GM18511 (cell line): ENCODE results near the gene FUT4.

Experiments
- ATAC-seq: cut with Tn5 transposase; IDR thresholded peaks from one replicate; pipeline ENCODE4 v1.9.1; 2021; ENCODE audit warnings: mild to moderate bottlenecking, moderate library complexity; ENCODE audit not compliant: unreplicated experiment

Gene FUT4

DNA sequence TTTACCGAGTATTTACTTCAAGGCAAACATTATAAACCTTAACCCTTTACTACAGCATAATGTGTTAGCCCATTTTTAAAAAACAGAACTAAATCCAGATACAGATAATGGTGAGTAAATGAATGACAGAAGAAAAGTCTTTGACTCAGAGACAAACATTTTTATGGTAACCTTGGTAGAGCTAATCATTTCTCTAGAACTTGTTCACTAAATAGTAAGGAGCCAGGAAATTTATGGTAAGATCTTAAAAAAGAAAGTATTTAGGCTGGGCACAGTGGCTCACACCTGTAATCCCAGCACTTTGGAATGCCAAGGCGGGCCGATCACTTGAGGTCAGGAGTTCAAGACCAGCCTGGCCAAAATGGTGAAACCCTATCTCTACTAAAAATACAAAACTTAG lies 11.5 kb upstream of the FUT4 start:
- no peak for ATAC-seq

DNA sequence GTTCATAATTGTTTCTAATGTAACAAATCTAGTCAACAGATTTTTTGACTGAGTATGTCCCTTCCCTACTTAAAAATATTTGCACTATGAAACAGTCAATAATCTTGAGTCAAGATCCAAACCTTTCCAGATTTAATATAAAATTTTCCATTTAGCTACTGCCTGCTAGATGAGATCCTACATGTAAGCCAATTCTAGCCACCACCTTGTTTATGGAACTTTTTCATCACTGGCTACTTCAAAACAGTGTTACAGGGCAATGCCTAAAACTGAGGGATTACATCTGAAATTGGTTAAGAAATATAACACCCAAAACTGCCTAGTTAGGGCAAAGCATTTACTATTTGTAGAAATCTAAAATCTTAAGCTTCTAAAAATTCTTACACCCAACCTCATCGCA lies 10.5 kb upstream of the FUT4 start:
- ATAC-seq = no peak

DNA sequence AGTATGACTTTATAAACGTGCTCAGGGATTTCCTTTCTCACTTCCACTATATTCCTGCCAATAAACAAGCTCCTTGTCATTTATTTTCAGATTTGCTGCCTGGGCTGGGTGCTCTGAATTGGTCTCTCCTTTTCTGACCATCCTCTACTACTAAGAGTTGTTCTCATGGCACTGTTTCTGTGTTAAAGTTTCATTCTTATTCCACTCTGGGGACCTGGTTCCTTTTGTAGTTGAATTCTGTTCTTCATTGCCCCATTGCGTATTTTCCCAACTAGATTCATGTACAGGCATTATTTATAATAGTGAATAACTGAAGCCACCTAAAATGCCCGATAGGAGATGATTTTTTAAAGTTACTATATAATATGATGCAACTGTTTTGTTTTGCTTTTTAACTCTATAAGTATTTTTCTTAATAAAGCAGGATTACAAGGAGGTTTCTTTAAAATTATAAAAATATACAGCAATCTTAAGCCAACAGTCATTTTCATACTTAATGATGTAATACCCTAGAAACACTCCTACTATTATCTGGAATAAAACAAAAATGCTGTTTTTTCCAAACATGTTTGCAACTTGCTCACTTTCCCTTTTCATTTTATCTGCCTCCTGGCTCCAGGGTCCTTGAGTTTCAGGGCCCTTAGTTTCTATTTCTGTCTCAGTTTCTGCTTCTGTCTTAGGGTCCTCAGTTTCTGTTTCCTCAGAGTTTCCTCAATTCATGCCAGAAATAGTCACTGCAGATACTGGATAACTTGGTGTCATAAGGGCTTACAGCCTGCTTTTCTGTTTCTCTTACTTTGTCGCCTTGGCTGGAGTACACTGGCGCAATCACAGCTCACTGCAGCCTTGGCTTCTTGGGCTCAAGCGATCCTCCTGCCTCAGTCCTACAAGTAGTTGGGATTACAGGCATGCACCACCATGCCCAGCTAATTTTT lies 9.8 kb upstream of the FUT4 start:
- no peak for ATAC-seq

DNA sequence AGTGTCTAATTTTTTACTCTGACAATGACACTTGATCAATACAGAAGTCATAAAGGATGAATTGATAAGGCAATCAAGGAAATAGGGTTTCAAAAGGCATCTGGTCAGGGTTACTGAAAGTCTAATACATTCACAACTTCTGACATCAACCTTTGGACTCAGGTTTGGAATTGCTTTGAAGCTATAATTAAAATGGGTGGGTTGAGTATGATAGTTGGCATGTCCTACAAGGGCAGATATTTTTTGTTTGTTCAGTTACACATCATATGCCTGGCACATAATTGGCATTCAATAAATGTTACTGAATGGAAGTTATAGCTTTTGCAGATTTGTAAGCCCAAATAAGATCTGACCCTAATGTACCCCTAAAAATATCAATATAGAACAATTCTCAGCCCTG lies 7.3 kb upstream of the FUT4 start:
- no peak for ATAC-seq

DNA sequence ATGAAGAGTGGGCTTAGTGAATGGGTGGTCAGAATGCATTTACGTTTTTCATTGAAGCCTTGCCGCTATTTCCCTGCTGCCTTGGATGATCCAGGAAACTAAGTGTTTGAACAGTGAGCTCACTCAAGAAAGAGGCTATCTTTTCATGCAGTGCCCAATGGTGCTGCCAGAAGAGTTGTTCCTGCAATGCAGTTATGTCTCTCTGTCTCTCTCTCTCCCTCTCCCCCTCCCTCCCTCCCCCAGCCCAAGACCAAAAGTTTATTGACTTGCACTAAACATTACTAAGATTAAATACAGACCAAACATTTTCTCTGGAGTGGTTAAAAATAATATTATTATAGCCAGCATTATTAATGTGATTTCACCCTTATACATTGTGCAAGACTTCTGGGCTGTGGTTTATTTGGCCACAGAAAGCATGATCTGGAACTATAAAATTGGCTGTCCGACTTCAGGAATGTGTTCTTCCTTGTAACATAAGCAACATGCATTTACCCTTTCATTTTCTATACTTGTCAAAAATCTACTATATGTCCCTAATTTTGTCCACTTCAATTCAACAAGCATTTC lies 6.6 kb upstream of the FUT4 start:
- no peak for ATAC-seq

DNA sequence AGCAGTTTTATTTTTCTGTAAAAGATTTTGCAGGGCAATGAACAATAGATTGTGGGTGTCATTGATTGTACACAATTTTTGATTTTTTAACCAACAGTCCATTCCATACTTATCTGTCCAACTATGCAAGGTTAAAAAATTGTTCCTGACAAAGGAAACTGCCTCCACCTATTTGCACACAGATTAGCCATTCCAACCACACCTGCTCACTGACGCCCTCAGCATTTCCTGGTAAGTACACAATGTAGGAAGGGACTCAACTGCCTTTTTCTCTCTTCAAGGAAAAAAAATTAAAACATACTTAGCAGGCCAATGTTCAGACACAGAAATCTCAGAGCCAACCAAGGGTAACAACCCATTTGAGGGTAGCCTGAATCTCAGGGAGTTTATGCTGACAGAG lies 4.3 kb upstream of the FUT4 start:
- no peak for ATAC-seq

DNA sequence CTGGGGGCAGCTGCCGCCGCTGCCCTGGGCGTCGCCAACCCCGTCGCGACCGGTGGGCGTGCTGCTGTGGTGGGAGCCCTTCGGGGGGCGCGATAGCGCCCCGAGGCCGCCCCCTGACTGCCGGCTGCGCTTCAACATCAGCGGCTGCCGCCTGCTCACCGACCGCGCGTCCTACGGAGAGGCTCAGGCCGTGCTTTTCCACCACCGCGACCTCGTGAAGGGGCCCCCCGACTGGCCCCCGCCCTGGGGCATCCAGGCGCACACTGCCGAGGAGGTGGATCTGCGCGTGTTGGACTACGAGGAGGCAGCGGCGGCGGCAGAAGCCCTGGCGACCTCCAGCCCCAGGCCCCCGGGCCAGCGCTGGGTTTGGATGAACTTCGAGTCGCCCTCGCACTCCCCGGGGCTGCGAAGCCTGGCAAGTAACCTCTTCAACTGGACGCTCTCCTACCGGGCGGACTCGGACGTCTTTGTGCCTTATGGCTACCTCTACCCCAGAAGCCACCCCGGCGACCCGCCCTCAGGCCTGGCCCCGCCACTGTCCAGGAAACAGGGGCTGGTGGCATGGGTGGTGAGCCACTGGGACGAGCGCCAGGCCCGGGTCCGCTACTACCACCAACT lies 1.0 kb downstream of the FUT4 start:
- ATAC-seq = no peak

DNA sequence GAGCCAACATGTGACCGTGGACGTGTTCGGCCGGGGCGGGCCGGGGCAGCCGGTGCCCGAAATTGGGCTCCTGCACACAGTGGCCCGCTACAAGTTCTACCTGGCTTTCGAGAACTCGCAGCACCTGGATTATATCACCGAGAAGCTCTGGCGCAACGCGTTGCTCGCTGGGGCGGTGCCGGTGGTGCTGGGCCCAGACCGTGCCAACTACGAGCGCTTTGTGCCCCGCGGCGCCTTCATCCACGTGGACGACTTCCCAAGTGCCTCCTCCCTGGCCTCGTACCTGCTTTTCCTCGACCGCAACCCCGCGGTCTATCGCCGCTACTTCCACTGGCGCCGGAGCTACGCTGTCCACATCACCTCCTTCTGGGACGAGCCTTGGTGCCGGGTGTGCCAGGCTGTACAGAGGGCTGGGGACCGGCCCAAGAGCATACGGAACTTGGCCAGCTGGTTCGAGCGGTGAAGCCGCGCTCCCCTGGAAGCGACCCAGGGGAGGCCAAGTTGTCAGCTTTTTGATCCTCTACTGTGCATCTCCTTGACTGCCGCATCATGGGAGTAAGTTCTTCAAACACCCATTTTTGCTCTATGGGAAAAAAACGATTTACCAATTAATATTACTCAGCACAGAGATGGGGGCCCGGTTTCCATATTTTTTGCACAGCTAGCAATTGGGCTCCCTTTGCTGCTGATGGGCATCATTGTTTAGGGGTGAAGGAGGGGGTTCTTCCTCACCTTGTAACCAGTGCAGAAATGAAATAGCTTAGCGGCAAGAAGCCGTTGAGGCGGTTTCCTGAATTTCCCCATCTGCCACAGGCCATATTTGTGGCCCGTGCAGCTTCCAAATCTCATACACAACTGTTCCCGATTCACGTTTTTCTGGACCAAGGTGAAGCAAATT lies 1.8 kb downstream of the FUT4 start:
- ATAC-seq = no peak

DNA sequence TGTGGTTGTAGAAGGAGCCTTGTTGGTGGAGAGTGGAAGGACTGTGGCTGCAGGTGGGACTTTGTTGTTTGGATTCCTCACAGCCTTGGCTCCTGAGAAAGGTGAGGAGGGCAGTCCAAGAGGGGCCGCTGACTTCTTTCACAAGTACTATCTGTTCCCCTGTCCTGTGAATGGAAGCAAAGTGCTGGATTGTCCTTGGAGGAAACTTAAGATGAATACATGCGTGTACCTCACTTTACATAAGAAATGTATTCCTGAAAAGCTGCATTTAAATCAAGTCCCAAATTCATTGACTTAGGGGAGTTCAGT lies 2.4 kb downstream of the FUT4 start:
- no peak for ATAC-seq

DNA sequence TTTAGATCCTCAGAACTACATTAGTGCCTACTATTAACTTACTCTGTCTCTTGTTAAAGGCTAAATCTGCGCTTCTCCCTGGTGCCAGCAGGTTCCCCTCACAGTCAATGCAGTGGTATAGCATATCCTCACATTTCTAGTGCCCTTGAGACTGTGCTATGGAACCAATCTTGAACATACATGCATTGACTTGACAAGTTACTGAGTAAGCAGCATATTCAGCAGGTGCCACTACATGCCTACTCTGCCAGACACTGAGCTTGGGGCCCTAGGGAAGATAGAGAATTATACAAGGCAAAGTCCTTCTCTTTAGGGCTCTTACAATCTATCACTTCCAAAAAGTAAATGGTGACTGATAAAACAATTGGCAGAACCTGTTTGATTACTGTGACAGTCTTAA lies 3.2 kb downstream of the FUT4 start:
- ATAC-seq = no peak

DNA sequence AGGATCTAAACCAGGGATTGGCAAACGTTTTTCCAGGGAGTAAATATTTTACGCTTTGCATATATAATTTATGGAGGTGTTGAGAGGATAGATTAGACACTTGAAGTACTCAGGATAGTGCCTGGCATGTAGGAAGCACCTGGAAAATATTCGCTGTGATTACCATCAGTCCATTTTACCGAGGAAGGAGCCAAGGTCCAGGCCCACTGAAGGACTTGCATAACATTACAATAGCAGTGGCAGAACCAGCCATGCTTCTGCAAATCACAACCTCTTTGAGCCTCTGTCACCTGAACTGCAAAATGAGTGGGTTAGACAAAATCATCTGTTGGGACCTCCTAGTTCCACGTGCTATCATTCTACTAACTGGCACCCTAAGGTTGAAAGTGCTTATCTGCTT lies 5.4 kb downstream of the FUT4 start:
- no peak for ATAC-seq

DNA sequence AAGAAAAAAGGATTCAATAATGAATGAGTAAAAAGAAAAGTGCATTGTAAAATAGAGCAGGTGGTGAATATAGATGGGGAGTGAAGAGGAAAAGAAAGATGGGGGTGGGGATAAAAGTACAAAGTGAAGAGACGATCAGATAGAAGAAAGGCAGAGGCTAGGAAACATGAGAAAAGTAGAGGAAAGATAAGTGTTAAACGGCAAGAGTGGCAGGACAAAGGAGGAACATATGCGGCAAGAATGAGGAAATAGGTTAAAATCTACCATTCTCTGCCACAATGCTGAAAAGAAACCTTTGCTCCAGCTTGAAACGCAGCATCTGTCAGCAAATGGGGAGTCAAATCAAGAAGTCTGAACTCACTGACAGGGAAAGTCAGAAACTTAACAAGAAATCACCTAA lies 6.8 kb downstream of the FUT4 start:
- ATAC-seq = no peak

DNA sequence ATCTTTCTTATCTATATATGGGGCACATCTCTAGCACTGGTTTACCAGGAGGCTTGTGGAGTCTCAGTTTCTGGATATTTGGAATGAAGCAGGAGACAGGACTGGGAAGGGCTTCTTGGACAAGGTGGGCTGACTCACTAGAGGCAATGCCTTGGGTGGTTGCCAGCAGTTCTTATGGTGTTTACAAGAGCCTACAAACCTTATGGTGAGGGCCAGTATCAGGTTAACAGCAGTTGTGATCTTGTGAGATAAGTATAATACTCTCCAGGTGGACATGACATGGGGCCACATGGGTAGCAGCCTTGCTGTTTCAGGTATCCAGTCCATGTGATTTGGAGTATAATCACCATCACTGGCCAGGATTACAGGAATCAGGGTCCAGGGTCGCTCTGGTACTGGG lies 10.2 kb downstream of the FUT4 start:
- no peak for ATAC-seq

DNA sequence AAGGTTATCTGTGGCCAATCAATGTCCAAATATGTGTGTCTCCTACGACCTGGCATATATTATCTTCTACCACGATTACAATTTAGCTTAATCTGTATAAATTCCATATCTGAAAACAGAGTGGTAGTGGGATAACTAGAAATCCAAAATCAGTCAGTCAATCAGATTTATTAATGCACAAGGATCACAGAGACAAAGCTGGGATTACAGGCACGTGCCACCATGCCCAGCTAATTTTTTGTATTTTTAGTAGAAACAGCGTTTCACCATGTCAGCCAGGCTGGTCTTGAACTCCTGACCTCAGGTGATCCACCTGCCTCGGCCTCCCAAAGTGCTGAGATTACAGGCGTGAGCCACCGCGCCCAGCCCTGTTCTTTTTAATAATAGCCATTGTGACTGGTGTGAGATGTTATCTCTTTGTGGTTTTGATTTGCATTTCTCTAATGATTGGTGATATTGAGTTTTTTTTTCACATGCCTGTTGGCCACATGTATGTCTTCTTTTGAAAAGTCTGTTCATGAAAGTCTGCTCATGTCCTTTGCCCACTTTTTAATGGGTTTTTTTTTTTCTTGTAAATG lies 12.1 kb downstream of the FUT4 start:
- peak; percentile 41 for ATAC-seq

DNA sequence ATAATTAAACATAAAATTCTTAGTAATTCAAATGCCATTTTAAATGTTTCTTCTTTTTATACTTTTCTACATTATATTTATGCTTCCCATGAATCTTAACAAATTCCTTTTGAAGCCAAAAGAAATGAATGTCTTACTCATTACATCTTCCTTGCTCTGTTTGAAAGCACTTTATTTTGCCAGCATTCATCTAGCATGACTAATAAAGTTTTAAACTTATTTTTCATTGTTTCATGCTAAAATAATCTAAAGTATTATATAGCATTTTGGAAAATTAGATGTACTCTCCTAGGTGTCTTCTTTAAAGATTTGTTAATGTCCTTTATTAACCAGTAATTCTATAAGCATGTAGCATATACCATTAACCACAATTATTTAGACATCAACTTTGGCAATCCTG lies 13.7 kb downstream of the FUT4 start:
- no peak for ATAC-seq

DNA sequence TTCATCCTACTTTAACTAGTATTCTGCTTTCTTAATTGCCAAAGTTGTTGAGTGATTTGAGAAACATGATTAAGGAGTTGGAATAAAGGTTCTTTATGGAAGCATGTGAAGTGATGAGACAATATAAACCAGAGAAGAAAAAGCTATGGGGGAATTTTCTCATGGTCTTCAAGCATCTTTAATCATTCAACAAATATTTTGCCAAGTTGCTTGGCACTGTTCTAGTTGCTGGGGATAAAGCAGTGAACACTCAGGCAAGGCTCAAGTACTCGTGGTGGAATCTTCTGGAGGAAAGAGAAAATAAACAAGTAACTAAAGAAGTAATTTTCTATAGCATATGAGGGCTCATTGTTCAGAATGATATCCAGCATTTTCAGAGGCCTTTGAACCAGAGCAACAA lies 14.3 kb downstream of the FUT4 start:
- ATAC-seq = peak; percentile 9

DNA sequence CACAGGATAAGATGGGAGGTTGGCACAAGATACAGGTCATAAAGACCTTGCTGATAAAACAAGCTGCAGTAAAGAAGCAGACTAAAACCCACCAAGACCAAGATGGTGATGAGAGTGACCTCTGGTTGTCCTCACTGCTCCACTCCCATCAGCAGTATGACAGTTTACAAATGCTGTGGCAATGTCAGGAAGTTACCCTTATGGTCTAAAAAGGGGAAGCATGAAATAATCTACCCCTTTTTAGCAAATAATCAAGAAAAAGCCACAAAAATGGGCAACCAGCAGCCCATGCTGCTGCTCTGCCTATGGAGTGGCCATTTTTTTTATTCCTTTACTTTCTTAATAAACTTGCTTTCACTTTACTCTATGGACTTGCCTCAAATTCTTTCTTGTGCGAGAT lies 14.7 kb downstream of the FUT4 start:
- ATAC-seq = peak; percentile 72

DNA sequence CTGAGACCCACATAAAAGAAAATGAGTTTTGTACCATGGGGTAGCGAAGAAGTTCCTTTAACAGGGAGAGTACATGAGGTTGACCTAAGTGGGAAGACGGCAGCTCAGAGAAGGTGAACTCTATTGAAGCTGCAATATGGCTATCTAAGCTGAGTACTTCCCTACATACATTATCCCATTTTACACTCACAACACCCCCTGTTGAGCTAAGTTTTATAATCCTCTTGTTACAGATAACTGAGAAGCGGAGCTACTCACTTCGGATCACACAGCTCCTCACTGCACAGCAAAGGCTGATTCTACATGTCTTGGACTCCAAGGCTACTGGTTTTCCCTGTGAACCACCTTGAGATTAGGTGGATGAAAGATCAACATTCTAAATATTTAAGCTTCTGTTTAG lies 15.2 kb downstream of the FUT4 start:
- no peak for ATAC-seq

DNA sequence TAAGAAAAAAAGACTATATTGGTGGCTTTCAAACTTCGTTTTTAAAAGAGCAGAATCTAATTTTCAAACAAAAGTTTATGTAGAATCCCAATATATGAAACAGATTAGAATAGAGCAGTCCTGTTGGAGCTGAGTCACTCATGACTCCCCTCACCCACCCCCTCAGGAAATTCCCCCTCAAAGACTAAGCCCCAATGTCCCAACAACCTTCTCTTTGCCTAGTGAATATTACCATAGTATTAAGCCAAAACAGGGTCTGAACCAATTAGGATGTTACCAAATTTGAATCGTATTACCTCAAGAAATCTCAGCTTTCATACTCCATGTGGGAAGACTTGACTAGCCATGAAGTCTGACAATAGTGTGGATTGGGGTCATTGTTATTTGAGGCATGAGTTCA lies 15.6 kb downstream of the FUT4 start:
- ATAC-seq = no peak

DNA sequence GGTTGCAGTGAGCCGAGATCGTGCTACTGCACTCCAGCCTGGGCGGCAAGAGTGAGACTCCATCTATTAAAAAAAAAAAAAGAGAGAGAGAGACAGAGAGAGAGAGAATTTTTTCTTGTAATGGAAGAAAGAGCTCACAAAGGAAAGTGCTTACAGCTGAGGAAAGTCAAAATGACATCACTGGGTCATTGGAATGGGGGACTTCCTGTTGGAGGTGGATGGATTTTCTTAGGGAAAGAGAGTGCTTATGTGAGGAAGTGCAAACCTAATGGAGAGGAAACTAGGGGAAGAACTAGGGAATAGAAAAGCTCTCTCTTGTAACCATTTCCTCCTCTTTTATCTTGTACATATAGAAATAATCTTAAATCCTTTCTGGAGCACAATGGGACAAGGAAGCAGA lies 17.1 kb downstream of the FUT4 start:
- ATAC-seq = no peak
